Ishikawa (cell line): Measurements from ENCODE around the gene DENND2C.

Experiments used
- CEBPB ChIP-seq: IDR thresholded peaks from 2 replicates; pipeline ENCODE4 v1.6.1; 2012
- CREB1 ChIP-seq: IDR thresholded peaks from 2 replicates; pipeline ENCODE4 v1.6.1; 2012; ENCODE audit warnings: low read depth
- FOXM1 ChIP-seq: IDR thresholded peaks from 2 replicates; pipeline ENCODE4 v1.6.1; 2012; ENCODE audit warnings: low read depth, borderline replicate concordance
- MAX ChIP-seq: IDR thresholded peaks from 2 replicates; pipeline ENCODE4 v1.6.1; 2012
- NFIC ChIP-seq: IDR thresholded peaks from 2 replicates; pipeline ENCODE4 v1.6.1; 2012
- RAD21 ChIP-seq: IDR thresholded peaks from 2 replicates; pipeline ENCODE4 v1.6.1; 2012; ENCODE audit warnings: low read depth
- REST ChIP-seq: IDR thresholded peaks from 2 replicates; pipeline ENCODE4 v1.6.1; 2012; ENCODE audit warnings: low read depth, mild to moderate bottlenecking
- TAF1 ChIP-seq: IDR thresholded peaks from 2 replicates; pipeline ENCODE4 v1.6.1; 2012; ENCODE audit warnings: low read depth, mild to moderate bottlenecking
- TEAD4 ChIP-seq: IDR thresholded peaks from 2 replicates; pipeline ENCODE4 v1.6.1; 2012
- USF1 ChIP-seq: IDR thresholded peaks from 2 replicates; pipeline ENCODE4 v1.6.1; 2012
- YY1 ChIP-seq: IDR thresholded peaks from 2 replicates; pipeline ENCODE4 v1.6.1; 2012; ENCODE audit warnings: low read depth
- ZBTB7A ChIP-seq: IDR thresholded peaks from 2 replicates; pipeline ENCODE4 v1.6.1; 2012; ENCODE audit warnings: low read depth

GRCh38 chr1:114692947-114693346, 23.1 kb upstream of the DENND2C start:
- TF ChIP-seq TEAD4 (no peak), FOXM1 (no peak), ZBTB7A (no peak), CREB1 (no peak), TAF1 (no peak), REST (no peak), YY1 (no peak), NFIC (no peak), MAX (no peak), USF1 (no peak), RAD21 (no peak), CEBPB (no peak)
